Ishikawa (cell line): ENCODE data around the gene MARCHF3.

Source experiments
- CEBPB ChIP-seq: IDR thresholded peaks from 2 replicates; pipeline ENCODE4 v1.6.1; 2012
- CREB1 ChIP-seq: IDR thresholded peaks from 2 replicates; pipeline ENCODE4 v1.6.1; 2012; ENCODE audit warnings: low read depth
- EP300 ChIP-seq: IDR thresholded peaks from 2 replicates; pipeline ENCODE4 v1.6.1; 2012; ENCODE audit warnings: borderline replicate concordance
- RAD21 ChIP-seq: IDR thresholded peaks from 2 replicates; pipeline ENCODE4 v1.6.1; 2012; ENCODE audit warnings: low read depth
- TAF1 ChIP-seq: IDR thresholded peaks from 2 replicates; pipeline ENCODE4 v1.6.1; 2012; ENCODE audit warnings: low read depth, mild to moderate bottlenecking
- TCF12 ChIP-seq: IDR thresholded peaks from 2 replicates; pipeline ENCODE4 v1.6.1; 2012; ENCODE audit warnings: low read depth
- YY1 ChIP-seq: IDR thresholded peaks from 2 replicates; pipeline ENCODE4 v1.6.1; 2012; ENCODE audit warnings: low read depth
- ZBTB7A ChIP-seq: IDR thresholded peaks from 2 replicates; pipeline ENCODE4 v1.6.1; 2012; ENCODE audit warnings: low read depth
- TF ChIP-seq, protein P1 (sequence below): IDR thresholded peaks from 2 replicates; pipeline ENCODE4 v1.6.1; 2012; ENCODE audit warnings: low read depth, mild to moderate bottlenecking
- TF ChIP-seq, protein P2 (sequence below): IDR thresholded peaks from 2 replicates; pipeline ENCODE4 v1.6.1; 2012

DNA sequence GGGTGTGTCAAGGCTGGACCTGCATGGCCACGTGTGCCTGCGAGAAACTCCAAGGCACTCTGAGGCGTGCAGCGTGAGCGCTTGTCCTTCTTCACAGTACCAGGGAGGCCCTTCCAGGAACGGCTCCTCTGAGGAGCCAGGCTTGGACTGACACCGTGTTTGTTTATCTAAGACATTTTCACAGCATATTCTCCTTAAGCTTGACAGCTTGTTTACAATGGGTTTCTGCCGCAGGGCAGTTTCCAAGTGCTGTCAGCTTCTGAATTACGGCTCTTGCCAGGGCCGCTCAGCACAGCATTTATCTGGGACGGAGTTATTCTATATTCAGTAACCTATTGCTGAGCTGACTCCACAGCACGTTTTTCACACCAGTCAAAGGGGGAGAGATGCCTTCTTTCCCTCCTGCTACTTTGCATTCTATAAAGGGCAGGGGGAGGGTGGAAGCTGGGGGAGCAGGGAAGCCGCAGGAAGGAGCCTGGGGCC, 155.0 kb downstream of the MARCHF3 start:
- TF ChIP-seq EP300 (no peak), RAD21 (no peak), TCF12 (no peak), ZBTB7A (no peak), CREB1 (no peak), CEBPB (no peak), TAF1 (no peak), YY1 (no peak)
- TF ChIP-seq, protein P1, sequence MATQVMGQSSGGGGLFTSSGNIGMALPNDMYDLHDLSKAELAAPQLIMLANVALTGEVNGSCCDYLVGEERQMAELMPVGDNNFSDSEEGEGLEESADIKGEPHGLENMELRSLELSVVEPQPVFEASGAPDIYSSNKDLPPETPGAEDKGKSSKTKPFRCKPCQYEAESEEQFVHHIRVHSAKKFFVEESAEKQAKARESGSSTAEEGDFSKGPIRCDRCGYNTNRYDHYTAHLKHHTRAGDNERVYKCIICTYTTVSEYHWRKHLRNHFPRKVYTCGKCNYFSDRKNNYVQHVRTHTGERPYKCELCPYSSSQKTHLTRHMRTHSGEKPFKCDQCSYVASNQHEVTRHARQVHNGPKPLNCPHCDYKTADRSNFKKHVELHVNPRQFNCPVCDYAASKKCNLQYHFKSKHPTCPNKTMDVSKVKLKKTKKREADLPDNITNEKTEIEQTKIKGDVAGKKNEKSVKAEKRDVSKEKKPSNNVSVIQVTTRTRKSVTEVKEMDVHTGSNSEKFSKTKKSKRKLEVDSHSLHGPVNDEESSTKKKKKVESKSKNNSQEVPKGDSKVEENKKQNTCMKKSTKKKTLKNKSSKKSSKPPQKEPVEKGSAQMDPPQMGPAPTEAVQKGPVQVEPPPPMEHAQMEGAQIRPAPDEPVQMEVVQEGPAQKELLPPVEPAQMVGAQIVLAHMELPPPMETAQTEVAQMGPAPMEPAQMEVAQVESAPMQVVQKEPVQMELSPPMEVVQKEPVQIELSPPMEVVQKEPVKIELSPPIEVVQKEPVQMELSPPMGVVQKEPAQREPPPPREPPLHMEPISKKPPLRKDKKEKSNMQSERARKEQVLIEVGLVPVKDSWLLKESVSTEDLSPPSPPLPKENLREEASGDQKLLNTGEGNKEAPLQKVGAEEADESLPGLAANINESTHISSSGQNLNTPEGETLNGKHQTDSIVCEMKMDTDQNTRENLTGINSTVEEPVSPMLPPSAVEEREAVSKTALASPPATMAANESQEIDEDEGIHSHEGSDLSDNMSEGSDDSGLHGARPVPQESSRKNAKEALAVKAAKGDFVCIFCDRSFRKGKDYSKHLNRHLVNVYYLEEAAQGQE = no peak
- TF ChIP-seq, protein P2, sequence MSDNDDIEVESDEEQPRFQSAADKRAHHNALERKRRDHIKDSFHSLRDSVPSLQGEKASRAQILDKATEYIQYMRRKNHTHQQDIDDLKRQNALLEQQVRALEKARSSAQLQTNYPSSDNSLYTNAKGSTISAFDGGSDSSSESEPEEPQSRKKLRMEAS = no peak
